IMR-90 (cell line): Measurements from ENCODE around the gene PDZD2. TPM values are rescaled to one million over a fixed set of nuclear protein-coding genes. Genes with fewer than 3 reads are reported as not detected.

Experiments used
- ATAC-seq: fragments of 200-7000 bp; cut with Tn5 transposase; 2 replicates; pipeline ENCODE4 v1.9.1; 2020; ENCODE audit warnings: low read depth, mild to moderate bottlenecking, moderate library complexity
- BruUV-seq: library from RNA; stranded (reverse); fragments of 400-500 nt; replicated peaks from 2 replicates; lab custom pipeline; 2021; lab: Mats Ljungman, UMichigan
- CTCF ChIA-PET: fragments of 300-600 bp; formaldehyde crosslinking; extraction: SDS; loops from one replicate; lab custom pipeline; 2021; ENCODE audit warnings: antibody characterized with exemption; lab: Yijun Ruan, JAX
- POLR2A ChIA-PET: fragments of 300-600 bp; sonication (Branson Sonifier 250); formaldehyde crosslinking; loops from one replicate; lab custom pipeline; 2022; ENCODE audit warnings: antibody characterized with exemption; ENCODE audit not compliant: unreplicated experiment; lab: Charles Lee
- DNase-seq: peaks from one replicate; pipeline ENCODE4 v3.0.0; 2013
- H2AFZ ChIP-seq: replicated peaks from 2 replicates; pipeline ENCODE3; 2013; ENCODE audit warnings: low read length, mild to moderate bottlenecking; ENCODE audit not compliant: poor library complexity
- H2AK5ac ChIP-seq: 2 replicates; pipeline ENCODE4 v1.6.1; 2013; ENCODE audit warnings: low read depth, low read length, inconsistent platforms
- H2AK9ac ChIP-seq: replicated peaks from 2 replicates; pipeline ENCODE3; 2013; ENCODE audit warnings: mild to moderate bottlenecking, low read depth, low read length, moderate library complexity; ENCODE audit not compliant: poor library complexity
- H2BK120ac ChIP-seq: 2 replicates; pipeline ENCODE4 v1.6.1; 2013; ENCODE audit warnings: low read depth, low read length, inconsistent platforms
- H2BK15ac ChIP-seq: 3 replicates; pipeline ENCODE4 v1.6.1; 2013; ENCODE audit warnings: low read depth, low read length, inconsistent platforms
- H2BK20ac ChIP-seq: 2 replicates; pipeline ENCODE4 v1.6.1; 2013; ENCODE audit warnings: low read depth, mild to moderate bottlenecking, inconsistent platforms, low read length, moderate library complexity
- H2BK5ac ChIP-seq: 2 replicates; pipeline ENCODE4 v1.6.1; 2013; ENCODE audit warnings: mild to moderate bottlenecking, low read depth, low read length, inconsistent platforms; ENCODE audit not compliant: poor library complexity, severe bottlenecking
- H3K14ac ChIP-seq: replicated peaks from 2 replicates; pipeline ENCODE4 v1.6.1; 2013; ENCODE audit warnings: low read depth, low read length, inconsistent platforms
- H3K18ac ChIP-seq: 2 replicates; pipeline ENCODE4 v1.6.1; 2013; ENCODE audit warnings: low read depth, low read length, control low read depth
- H3K23ac ChIP-seq: 2 replicates; pipeline ENCODE4 v1.6.1; 2013; ENCODE audit warnings: low read depth, low read length, inconsistent platforms
- H3K27ac ChIP-seq: 2 replicates; pipeline ENCODE4 v1.5.1; 2013; ENCODE audit warnings: mild to moderate bottlenecking, control low read depth, low read length; ENCODE audit not compliant: insufficient read depth
- H3K27me3 ChIP-seq: 2 replicates; pipeline ENCODE4 v1.6.1; 2013; ENCODE audit warnings: low read length; ENCODE audit not compliant: control insufficient read depth, insufficient read depth
- H3K36me3 ChIP-seq: 2 replicates; pipeline ENCODE4 v1.6.1; 2013; ENCODE audit warnings: low read length, mixed read lengths; ENCODE audit not compliant: control insufficient read depth, insufficient read depth
- H3K4ac ChIP-seq: 2 replicates; pipeline ENCODE4 v1.6.1; 2013; ENCODE audit warnings: low read depth, low read length, inconsistent platforms
- H3K4me1 ChIP-seq: 2 replicates; pipeline ENCODE4 v1.6.1; 2013; ENCODE audit warnings: low read length, mixed read lengths; ENCODE audit not compliant: control insufficient read depth, insufficient read depth
- H3K4me2 ChIP-seq: 2 replicates; pipeline ENCODE4 v1.6.1; 2013; ENCODE audit warnings: low read depth, mild to moderate bottlenecking, control low read depth, low read length, moderate library complexity
- H3K4me3 ChIP-seq: 2 replicates; pipeline ENCODE4 v1.5.1; 2013; ENCODE audit warnings: low read depth, mild to moderate bottlenecking, control low read depth, low read length, moderate library complexity; ENCODE audit not compliant: insufficient read depth
- H3K56ac ChIP-seq: 2 replicates; pipeline ENCODE4 v1.6.1; 2013; ENCODE audit warnings: low read length, inconsistent platforms; ENCODE audit not compliant: insufficient read depth; ENCODE audit errors: extremely low read depth
- H3K79me1 ChIP-seq, 2 experiments: 2 replicates each; pipeline ENCODE4 v1.6.1; 2013; ENCODE audit warnings: low read length in 2 of 2, inconsistent platforms in 1 of 2, low read depth in 1 of 2
- H3K9ac ChIP-seq: 2 replicates; pipeline ENCODE4 v1.6.1; 2013; ENCODE audit warnings: low read depth, low read length, control low read depth
- H3K9me1 ChIP-seq: 2 replicates; pipeline ENCODE4 v1.6.1; 2013; ENCODE audit warnings: low read length, inconsistent platforms; ENCODE audit not compliant: insufficient read depth
- H3K9me3 ChIP-seq: 2 replicates; pipeline ENCODE4 v1.6.1; 2013; ENCODE audit warnings: low read length; ENCODE audit not compliant: control insufficient read depth, insufficient read depth
- H4K20me1 ChIP-seq: 2 replicates; pipeline ENCODE4 v1.6.1; 2013; ENCODE audit warnings: low read length, inconsistent platforms; ENCODE audit not compliant: insufficient read depth
- H4K5ac ChIP-seq: 2 replicates; pipeline ENCODE4 v1.6.1; 2013; ENCODE audit warnings: mild to moderate bottlenecking, low read depth, low read length, control low read depth
- H4K8ac ChIP-seq, 2 experiments: 2 replicates each; pipeline ENCODE4 v1.6.1; 2013; ENCODE audit warnings: low read depth in 2 of 2, low read length in 2 of 2, control low read depth in 1 of 2, inconsistent platforms in 1 of 2
- H4K91ac ChIP-seq: 2 replicates; pipeline ENCODE4 v1.6.1; 2013; ENCODE audit warnings: low read depth, low read length, inconsistent platforms; ENCODE audit not compliant: insufficient read depth
- CHD1 ChIP-seq: IDR thresholded peaks from 2 replicates; pipeline ENCODE4 v1.6.1; 2012; ENCODE audit warnings: low read depth, low read length, improper control_type of control experiment
- FOS ChIP-seq: fragments of 150-350 bp; IDR thresholded peaks from 2 replicates; pipeline ENCODE4 v1.6.1; 2016; ENCODE audit warnings: low read depth, low read length
- MAFK ChIP-seq: IDR thresholded peaks from 2 replicates; pipeline ENCODE4 v1.6.1; 2012; ENCODE audit warnings: low read depth, low read length, improper control_type of control experiment
- NFE2L2 ChIP-seq: fragments of 150-350 bp; IDR thresholded peaks from 2 replicates; pipeline ENCODE4 v1.6.1; 2016; ENCODE audit warnings: low read depth, mild to moderate bottlenecking, low read length
- POLR2A ChIP-seq: IDR thresholded peaks from 2 replicates; pipeline ENCODE4 v1.6.1; 2012; ENCODE audit warnings: mild to moderate bottlenecking, low read depth, low read length
- RAD21 ChIP-seq: IDR thresholded peaks from 2 replicates; pipeline ENCODE4 v1.6.1; 2012; ENCODE audit warnings: low read length, improper control_type of control experiment
- RCOR1 ChIP-seq: IDR thresholded peaks from 2 replicates; pipeline ENCODE4 v1.6.1; 2012; ENCODE audit warnings: mild to moderate bottlenecking, low read length, improper control_type of control experiment; ENCODE audit not compliant: insufficient replicate concordance
- SMC3 ChIP-seq: fragments of 150-350 bp; IDR thresholded peaks from 2 replicates; pipeline ENCODE4 v1.6.1; 2016; ENCODE audit warnings: low read depth, mild to moderate bottlenecking, antibody characterized with exemption, low read length, moderate library complexity
- whole genome bisulfite sequencing, 2 experiments: methylation state at CpG; one replicate each; pipeline versions ENCODE4 v1.1.5 to v1.1.7; 2013; ENCODE audit warnings: missing lambda C conversion rate in 2 of 2; ENCODE audit not compliant: insufficient read length in 1 of 2; ENCODE audit errors: extremely low coverage in 2 of 2; 5-methylcytosine and 5-hydroxymethylcytosine counted together
- dilution Hi-C: fragments of 300-500 bp; cut with HindIII; formaldehyde crosslinking; loops from one replicate; pipeline ENCODE4 v1.14.3; 2018; ENCODE audit warnings: low sequenced_read_pairs; ENCODE audit not compliant: unreplicated experiment
- in situ Hi-C: fragments of 300-500 bp; cut with MboI; formaldehyde crosslinking; loops from 3 replicates; pipeline ENCODE4 v1.14.3; 2019; ENCODE audit warnings: low sequenced_read_pairs, inconsistent platforms, mixed read lengths
- intact Hi-C: fragments of 100-400 bp; cut with micrococcal nuclease; formaldehyde crosslinking; loops from 2 replicates; pipeline ENCODE4 v1.10.0; 2022
- polyA plus RNA-seq, 3 experiments: library from polyadenylated mRNA; depleted of rRNA; stranded (reverse); fragments of >200 nt; gene quantifications; 2 replicates each; pipeline ENCODE4 v1.2.3, GENCODE V29; 2012; ENCODE audit warnings: low replicate concordance in 1 of 3
- total RNA-seq: library from RNA; depleted of rRNA; stranded (reverse); fragments of >200 nt; gene quantifications from 2 replicates; pipeline ENCODE4 v1.2.3, GENCODE V29; 2012
- TF ChIP-seq, protein P1 (sequence below): fragments of 150-350 bp; IDR thresholded peaks from 2 replicates; pipeline ENCODE4 v1.6.1; 2017; ENCODE audit warnings: mild to moderate bottlenecking, antibody characterized with exemption, low read length, low read depth

The PDZD2 gene
- total and polyA plus RNA-seq, 2 of the 4 experiments (the other 2 are of a cell fraction) = under 0.01 to 0.02 TPM

GRCh38 chr5:31680528-31680927 is 41.6 kb downstream of the PDZD2 start:
- Histone ChIP-seq H3K79me1 (no peaks in the 10 kb centered on the region), H3K4me3 (no peak overlapping the region), H3K9me3 (no peaks in the 10 kb centered on the region), H2BK120ac (no peak overlapping the region), H3K4ac (no peak overlapping the region), H3K23ac (no peak overlapping the region), H2BK15ac (no peak overlapping the region), H4K91ac (no peak overlapping the region), H2AFZ (no peak overlapping the region), H3K4me2 (no peak overlapping the region), H3K27me3 (peaks cover 18% of the 10 kb centered on the region), H3K4me1 (no peaks in the 10 kb centered on the region), H3K56ac (no peak overlapping the region), H2AK9ac (no peak overlapping the region), H2BK5ac (no peak overlapping the region), H2AK5ac (no peak overlapping the region), H3K27ac (no peak overlapping the region), H2BK20ac (no peak overlapping the region), H3K9ac (no peak overlapping the region), H3K36me3 (no peaks in the 10 kb centered on the region), H4K5ac (no peak overlapping the region), H4K8ac (no peak overlapping the region), H3K9me1 (no peaks in the 10 kb centered on the region), H3K18ac (no peak overlapping the region), H3K14ac (no peak overlapping the region), H4K20me1 (no peaks in the 10 kb centered on the region)
- CTCF ChIA-PET = no interaction called here
- TF ChIP-seq NFE2L2 = no peak
- no peak for TF ChIP-seq SMC3
- no peak for TF ChIP-seq RAD21
- no peak for TF ChIP-seq RCOR1
- TF ChIP-seq CHD1 = no peak
- no peak for TF ChIP-seq FOS
- TF ChIP-seq, protein P1, sequence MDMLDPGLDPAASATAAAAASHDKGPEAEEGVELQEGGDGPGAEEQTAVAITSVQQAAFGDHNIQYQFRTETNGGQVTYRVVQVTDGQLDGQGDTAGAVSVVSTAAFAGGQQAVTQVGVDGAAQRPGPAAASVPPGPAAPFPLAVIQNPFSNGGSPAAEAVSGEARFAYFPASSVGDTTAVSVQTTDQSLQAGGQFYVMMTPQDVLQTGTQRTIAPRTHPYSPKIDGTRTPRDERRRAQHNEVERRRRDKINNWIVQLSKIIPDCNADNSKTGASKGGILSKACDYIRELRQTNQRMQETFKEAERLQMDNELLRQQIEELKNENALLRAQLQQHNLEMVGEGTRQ = no peak
- TF ChIP-seq POLR2A = no peak
- TF ChIP-seq MAFK = no peak
- in situ Hi-C loops (no loop called here), dilution Hi-C loops (no loop called here), intact Hi-C loops (no loop called here)
- DNase-seq = no peak
- no TSS peak for BruUV-seq
- WGBS, 2 experiments = 67% methylated on average over 5 of the region's 12 CpGs; no CpG with 5 or more reads in 1 of the 2 experiments
- POLR2A ChIA-PET = no interaction called here
- no peak for ATAC-seq
